C4-2B (cell line): ENCODE results near the gene AMBP.

Experiments
- ZFX ChIP-seq: fragments of 450-650 bp; IDR thresholded peaks from 2 replicates; pipeline ENCODE4 v1.6.1; 2017
- TF ChIP-seq, protein P1 (sequence below): fragments of 450-650 bp; conservative IDR thresholded peaks from 2 replicates; pipeline ENCODE4 v1.5.1; 2017; ENCODE audit warnings: mild to moderate bottlenecking

DNA sequence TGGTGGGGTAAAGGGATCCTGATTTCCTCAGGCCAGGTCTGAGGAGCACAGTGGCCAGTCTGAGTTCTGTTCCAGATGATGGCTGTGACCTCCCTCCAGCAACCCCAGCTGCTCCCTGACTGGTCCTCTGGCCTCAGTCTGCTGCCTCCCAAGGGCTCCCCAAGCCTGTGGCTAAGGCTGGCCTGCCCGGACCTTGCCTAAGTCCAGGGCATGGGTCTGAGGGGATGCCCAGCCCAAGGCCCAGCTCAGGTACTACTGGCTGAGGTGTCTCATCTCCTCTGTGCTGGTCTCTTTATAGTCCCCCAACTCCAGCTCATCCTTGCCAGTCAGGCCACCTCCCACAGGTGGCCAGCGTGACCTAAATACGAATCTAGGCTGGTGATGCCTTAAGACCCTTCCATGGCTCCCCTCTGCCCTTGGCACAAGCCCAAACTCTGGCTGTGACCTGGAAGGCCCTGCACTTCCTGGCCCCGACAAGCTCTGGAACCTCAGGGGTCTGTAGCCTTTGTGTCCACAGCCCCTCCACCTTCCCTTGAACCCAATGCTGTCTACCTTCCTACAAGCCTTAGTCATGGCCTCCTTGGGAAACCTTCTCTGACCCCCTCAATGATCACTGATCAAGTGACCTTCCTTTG, 11.2 kb upstream of the AMBP start:
- TF ChIP-seq ZFX = no peak
- TF ChIP-seq, protein P1, sequence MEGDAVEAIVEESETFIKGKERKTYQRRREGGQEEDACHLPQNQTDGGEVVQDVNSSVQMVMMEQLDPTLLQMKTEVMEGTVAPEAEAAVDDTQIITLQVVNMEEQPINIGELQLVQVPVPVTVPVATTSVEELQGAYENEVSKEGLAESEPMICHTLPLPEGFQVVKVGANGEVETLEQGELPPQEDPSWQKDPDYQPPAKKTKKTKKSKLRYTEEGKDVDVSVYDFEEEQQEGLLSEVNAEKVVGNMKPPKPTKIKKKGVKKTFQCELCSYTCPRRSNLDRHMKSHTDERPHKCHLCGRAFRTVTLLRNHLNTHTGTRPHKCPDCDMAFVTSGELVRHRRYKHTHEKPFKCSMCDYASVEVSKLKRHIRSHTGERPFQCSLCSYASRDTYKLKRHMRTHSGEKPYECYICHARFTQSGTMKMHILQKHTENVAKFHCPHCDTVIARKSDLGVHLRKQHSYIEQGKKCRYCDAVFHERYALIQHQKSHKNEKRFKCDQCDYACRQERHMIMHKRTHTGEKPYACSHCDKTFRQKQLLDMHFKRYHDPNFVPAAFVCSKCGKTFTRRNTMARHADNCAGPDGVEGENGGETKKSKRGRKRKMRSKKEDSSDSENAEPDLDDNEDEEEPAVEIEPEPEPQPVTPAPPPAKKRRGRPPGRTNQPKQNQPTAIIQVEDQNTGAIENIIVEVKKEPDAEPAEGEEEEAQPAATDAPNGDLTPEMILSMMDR = no peak
